K562 (cell line): ENCODE results near the gene VPS35L. TPM values are rescaled to one million over a fixed set of nuclear protein-coding genes. Genes with fewer than 3 reads are reported as not detected.
A peak's percentile ranks its signal among the peaks of the same experiment; 100 is the strongest.

Experiments used
- ATAC-seq: fragments of 200-7000 bp; cut with Tn5 transposase; 3 replicates; pipeline ENCODE4 v1.9.1; 2020; ENCODE audit warnings: moderate library complexity
- BruUV-seq: library from RNA; stranded (reverse); fragments of 400-500 nt; replicated peaks from 2 replicates; lab custom pipeline; 2021; lab: Mats Ljungman, UMichigan
- CTCF ChIA-PET: fragments of 300-600 bp; formaldehyde crosslinking; extraction: SDS; loops from one replicate; lab custom pipeline; 2021; ENCODE audit warnings: low intra/inter-chr PET ratio; lab: Yijun Ruan, JAX
- POLR2A ChIA-PET: fragments of 300-600, 350-650 bp; sonication (Branson Sonifier 250); formaldehyde crosslinking; extraction: SDS; loops from one replicate; lab custom pipeline; 2021; ENCODE audit warnings: antibody characterized with exemption, inconsistent platforms; lab: Yijun Ruan, JAX
- DNase-seq, 4 experiments: peaks; one replicate each; pipeline versions ENCODE4 v3.0.0 to v3.0.0-alpha.2; 2011 to 2018; ENCODE audit warnings: low spot score in 3 of 4, mixed read lengths in 3 of 4; ENCODE audit errors: extremely low read depth in 1 of 4
- FAIRE-seq: peaks from 2 replicates; lab custom pipeline; 2011; peaks lifted over from hg19 to GRCh38; lab: Jason Lieb, UNC
- H2AFZ ChIP-seq: 2 replicates; pipeline ENCODE4 v1.6.0; 2011; ENCODE audit warnings: low read depth, low read length, control low read depth, inconsistent platforms
- H3K27ac ChIP-seq: fragments of 200-600 bp; 3 replicates; pipeline ENCODE4 v1.8.0; 2011; ENCODE audit warnings: low read depth, mild to moderate bottlenecking, control low read depth, inconsistent platforms, low read length, moderate library complexity, mixed read lengths; ENCODE audit errors: extremely low read depth
- H3K27me3 ChIP-seq, 2 experiments: fragments of 300-600 bp in 1 of 2; 2 replicates in 1 of 2; 3 replicates in 1 of 2; pipeline versions ENCODE4 v1.6.0 to v1.8.0; 2011; ENCODE audit warnings: inconsistent platforms in 2 of 2, low read length in 2 of 2, mild to moderate bottlenecking in 1 of 2, mixed read lengths in 1 of 2, moderate library complexity in 1 of 2; ENCODE audit not compliant: control insufficient read depth in 2 of 2, insufficient read depth in 2 of 2
- H3K36me3 ChIP-seq: fragments of 300-600 bp; 3 replicates; pipeline ENCODE4 v1.8.0; 2011; ENCODE audit warnings: mild to moderate bottlenecking, low read length, inconsistent platforms; ENCODE audit not compliant: control insufficient read depth, insufficient read depth
- H3K4me1 ChIP-seq, 2 experiments: fragments of 200-600 bp in 1 of 2; replicated peaks in 1 of 2; 2 replicates in 1 of 2; 3 replicates in 1 of 2; pipeline versions ENCODE4 v1.5.1 to v1.8.0; 2011; ENCODE audit warnings: inconsistent platforms in 2 of 2, low read length in 2 of 2, mild to moderate bottlenecking in 1 of 2, mixed read lengths in 1 of 2, moderate library complexity in 1 of 2; ENCODE audit not compliant: control insufficient read depth in 2 of 2, insufficient read depth in 2 of 2
- H3K4me2 ChIP-seq: 2 replicates; pipeline ENCODE4 v1.6.1; 2011; ENCODE audit warnings: low read length, control low read depth, inconsistent platforms, mixed read lengths; ENCODE audit not compliant: insufficient read depth
- H3K4me3 ChIP-seq: fragments of 200-600 bp; sonication (generic), shearing (Covaris generic); 2 replicates; pipeline ENCODE4 v1.5.1; 2016; ENCODE audit warnings: control low read depth, inconsistent platforms
- H3K79me2 ChIP-seq: fragments of 200-600 bp; 3 replicates; pipeline ENCODE4 v1.8.0; 2011; ENCODE audit warnings: low read length, inconsistent platforms; ENCODE audit not compliant: control insufficient read depth, insufficient read depth
- H3K9ac ChIP-seq, 2 experiments: 2 replicates each; pipeline versions ENCODE4 v1.6.0 to v1.6.1; 2011; ENCODE audit warnings: low read depth in 2 of 2, low read length in 2 of 2, control low read depth in 1 of 2, inconsistent platforms in 1 of 2, mild to moderate bottlenecking in 1 of 2, mixed read lengths in 1 of 2; ENCODE audit not compliant: insufficient read depth in 1 of 2
- H3K9me1 ChIP-seq: one replicate; pipeline ENCODE4 v1.6.0; 2011; ENCODE audit warnings: inconsistent platforms, mild to moderate bottlenecking, low read length, moderate library complexity; ENCODE audit not compliant: control insufficient read depth, insufficient read depth
- H3K9me3 ChIP-seq: replicated peaks from 2 replicates; pipeline ENCODE4 v1.5.1; 2011; ENCODE audit warnings: low read depth, low read length, inconsistent platforms; ENCODE audit not compliant: control insufficient read depth, insufficient read depth
- H4K20me1 ChIP-seq: replicated peaks from 2 replicates; pipeline ENCODE4 v1.6.1; 2011; ENCODE audit warnings: low read length, inconsistent platforms, mixed read lengths; ENCODE audit not compliant: control insufficient read depth, insufficient read depth
- BCL6 ChIP-seq: fragments of 250-450 bp; sonication (Bioruptor Pico); IDR thresholded peaks from 2 replicates; pipeline ENCODE4 v1.4.0; 2020
- CEBPB ChIP-seq: fragments of 450-650 bp; IDR thresholded peaks from 2 replicates; pipeline ENCODE4 v1.6.1; 2016; ENCODE audit warnings: missing genetic modification characterization, missing compliant biosample characterization
- E4F1 ChIP-seq: fragments of 250-450 bp; sonication (Bioruptor Pico); IDR thresholded peaks from 2 replicates; pipeline ENCODE4 v1.5.0; 2021; ENCODE audit warnings: mild to moderate bottlenecking, borderline replicate concordance
- PML ChIP-seq: IDR thresholded peaks from 2 replicates; pipeline ENCODE4 v1.6.1; 2012; ENCODE audit warnings: low read length, inconsistent platforms
- PPARD ChIP-seq: fragments of 250-450 bp; sonication (Bioruptor Pico); IDR thresholded peaks from 2 replicates; pipeline ENCODE4 v1.8.0; 2022; ENCODE audit warnings: inconsistent platforms, mild to moderate bottlenecking, moderate library complexity
- SIRT6 ChIP-seq: IDR thresholded peaks from one replicate; pipeline ENCODE4 v1.6.1; 2012; ENCODE audit warnings: low read depth, mild to moderate bottlenecking, control low read depth, inconsistent platforms, low read length, moderate library complexity
- ZC3H11A ChIP-seq: IDR thresholded peaks from 2 replicates; pipeline ENCODE4 v1.6.1; 2012; ENCODE audit warnings: low read depth, low read length, improper control_type of control experiment
- ZNF282 ChIP-seq: sonication (generic); formaldehyde crosslinking; IDR thresholded peaks from 2 replicates; pipeline ENCODE4 v1.8.1; 2023; ENCODE audit warnings: missing genetic modification reagents
- ZNF41 ChIP-seq: fragments of 250-450 bp; sonication (Bioruptor Pico); conservative IDR thresholded peaks from 2 replicates; pipeline ENCODE4 v1.4.0; 2020; ENCODE audit warnings: mild to moderate bottlenecking
- ZNF695 ChIP-seq: fragments of 450-650 bp; formaldehyde crosslinking; IDR thresholded peaks from 2 replicates; pipeline ENCODE4 v1.4.0; 2020; ENCODE audit warnings: mild to moderate bottlenecking, moderate library complexity
- ZNF76 ChIP-seq: fragments of 250-450 bp; sonication (Bioruptor Pico); IDR thresholded peaks from 2 replicates; pipeline ENCODE4 v1.4.0; 2020; ENCODE audit warnings: mild to moderate bottlenecking, moderate library complexity, borderline replicate concordance
- WGBS: fragments of 100-300 bp; shearing (Covaris generic); methylation state at CpG from one replicate; pipeline ENCODE4 v1.1.6; 2016; ENCODE audit warnings: low coverage, mixed read lengths; ENCODE audit not compliant: insufficient coverage; ENCODE audit errors: missing lambda C conversion rate; 5-methylcytosine and 5-hydroxymethylcytosine counted together
- in situ Hi-C: fragments of 300-500 bp; cut with MboI; formaldehyde crosslinking; loops from 4 replicates; pipeline ENCODE4 v1.15.0; 2018; ENCODE audit warnings: inconsistent platforms, mixed read lengths
- intact Hi-C: fragments of 100-400 bp; cut with micrococcal nuclease; formaldehyde crosslinking; loops from 2 replicates; pipeline ENCODE4 v1.14.2; 2022
- polyA plus RNA-seq, 8 experiments: library from polyadenylated mRNA; depleted of rRNA in 4 of 8; stranded (reverse) in 5 of 8; unstranded in 3 of 8; fragments of >200 nt; fragmentation: Nextera tagmentation in 2 of 8; fragmentation: Illumina TruSeq in 1 of 8; extraction: Ambion mirVana in 2 of 8; extraction: Trizol in 1 of 8; gene quantifications; 2 replicates each; pipeline versions ENCODE4 v1.2.1 to v1.2.3, GENCODE V29; 2011 to 2014; ENCODE audit warnings: inconsistent platforms in 1 of 8, missing spikeins in 1 of 8
- total RNA-seq, 7 experiments: library from RNA; depleted of rRNA in 6 of 7; stranded (reverse); fragments of >200 nt in 6 of 7; fragmentation: Illumina TruSeq in 2 of 7; extraction: Trizol in 2 of 7; gene quantifications; 2 replicates each; pipeline versions ENCODE4 v1.2.1 to v1.2.3, GENCODE V29; 2011 to 2021; ENCODE audit warnings: low replicate concordance in 1 of 7

Gene VPS35L
- total and polyA plus RNA-seq, 9 of the 15 experiments (the other 6 are each of a cell fraction or from before 2014, with no cell fraction given), result 10.2 to 30.4 (median 20.1) TPM

- no peak overlapping the region for H3K27ac ChIP-seq
- peak; percentile 26 for FAIRE-seq
- DNase-seq, result no peak
- no peak overlapping the region for H3K4me2 ChIP-seq
- in situ Hi-C loops (no loop called here), intact Hi-C loops (no loop called here)
- H3K79me2 ChIP-seq, result no peaks in the 10 kb centered on the region; the same call in 2 of the 3 replicates
- CTCF ChIA-PET, result no interaction called here
- no peaks in the 10 kb centered on the region for H4K20me1 ChIP-seq
- H3K4me3 ChIP-seq, result no peak overlapping the region
- peaks cover 52% of the 10 kb centered on the region; the same call in 2 of the 3 replicates for H3K36me3 ChIP-seq
- H3K9me3 ChIP-seq, result no peaks in the 10 kb centered on the region
- H3K27me3 ChIP-seq, result no peaks in the 10 kb centered on the region
- BruUV-seq, result no TSS peak
- no peak overlapping the region for H2AFZ ChIP-seq
- TF ChIP-seq BCL6 (CRISPR knock-in tag) (no peak), CEBPB (tag) (0 out of 2 replicates have a peak, but pooled peaks have one; percentile 20)
- no peak for ATAC-seq
- POLR2A ChIA-PET, result interaction anchor here (1.1 to 1.2 kb wide), 2 partner anchors 9 to 10 kb away, joined by 3 read pairs; no protein-coding TSS in a partner anchor
- H3K4me1 ChIP-seq, result peaks cover 0 to 6% of the 10 kb centered on the region in 2 experiments; a peak in 2 of 5 replicates
- no peaks in the 10 kb centered on the region for H3K9me1 ChIP-seq
- H3K9ac ChIP-seq, result no peak overlapping the region
These were observed 5.8 kb upstream of the VPS35L start for GRCh38 chr16:19549673-19550072.

- Histone ChIP-seq H3K4me1 (peaks cover 0 to 8% of the 10 kb centered on the region in 2 experiments; a peak in 3 of 5 replicates), H3K79me2 (no peaks in the 10 kb centered on the region; the same call in 2 of the 3 replicates), H3K4me3 (peak overlapping the region; percentile 67), H3K9ac (peak overlapping the region; percentile 90 to 95), H3K27ac (peak overlapping the region; percentile 89), H4K20me1 (no peaks in the 10 kb centered on the region), H3K27me3 (no peaks in the 10 kb centered on the region), H2AFZ (peak overlapping the region; percentile 96), H3K9me1 (no peaks in the 10 kb centered on the region), H3K9me3 (no peaks in the 10 kb centered on the region), H3K4me2 (peak overlapping the region; percentile 88), H3K36me3 (peaks cover 11% of the 10 kb centered on the region; the same call in 2 of the 3 replicates)
- intact Hi-C loops (no loop called here), in situ Hi-C loops (no loop called here)
- 14% methylated on average over 19 of the region's 19 CpGs for WGBS
- ATAC-seq (peak; percentile 74), DNase-seq (peak; percentile 63 to 85 (median 70)), FAIRE-seq (peak; percentile 86)
- ChIA-PET POLR2A (interaction anchor here (0.5 to 1.3 kb wide), 11 partner anchors 9 to 757 kb away, joined by 3 to 8 read pairs (median 3); no protein-coding TSS in a partner anchor), CTCF (no interaction called here)
- BruUV-seq, result TSS peak; percentile 73
- TF ChIP-seq ZNF282 (CRISPR knock-in tag) (no peak), ZNF76 (CRISPR knock-in tag) (no peak), PML (no peak), ZNF41 (no peak), PPARD (no peak), ZNF695 (no peak), E4F1 (CRISPR knock-in tag) (no peak), ZC3H11A (no peak), SIRT6 (no peak)
These were observed 652 bp downstream of the VPS35L start for GRCh38 chr16:19555938-19556771.
